GM18909 (cell line): ENCODE results near the gene CORO2A.
"Not testable (repeated sequence)": the region's sequence is repeated elsewhere in the genome, so short reads cannot be mapped to it uniquely, and the experiment has no call there.

Source experiments
- ATAC-seq: cut with Tn5 transposase; IDR thresholded peaks from one replicate; pipeline ENCODE4 v1.9.1; 2021; ENCODE audit warnings: mild to moderate bottlenecking; ENCODE audit not compliant: unreplicated experiment, poor library complexity

The CORO2A gene

DNA sequence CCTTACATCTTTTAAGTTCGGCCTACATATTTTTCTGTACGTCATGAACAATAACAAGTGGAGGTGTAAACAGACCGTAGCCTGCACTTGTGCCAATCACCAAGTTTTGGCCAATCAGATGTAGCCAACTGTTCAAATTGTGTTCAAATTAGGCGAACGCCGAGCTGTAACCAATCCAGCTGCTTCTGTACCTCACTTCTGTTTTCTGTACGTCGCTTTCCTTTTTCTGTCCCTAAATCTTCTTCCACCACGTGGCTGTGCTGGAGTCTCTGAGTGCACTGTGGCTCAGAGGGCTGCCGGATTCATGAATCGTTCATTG lies 99.9 kb downstream of the CORO2A start:
- no peak for ATAC-seq

DNA sequence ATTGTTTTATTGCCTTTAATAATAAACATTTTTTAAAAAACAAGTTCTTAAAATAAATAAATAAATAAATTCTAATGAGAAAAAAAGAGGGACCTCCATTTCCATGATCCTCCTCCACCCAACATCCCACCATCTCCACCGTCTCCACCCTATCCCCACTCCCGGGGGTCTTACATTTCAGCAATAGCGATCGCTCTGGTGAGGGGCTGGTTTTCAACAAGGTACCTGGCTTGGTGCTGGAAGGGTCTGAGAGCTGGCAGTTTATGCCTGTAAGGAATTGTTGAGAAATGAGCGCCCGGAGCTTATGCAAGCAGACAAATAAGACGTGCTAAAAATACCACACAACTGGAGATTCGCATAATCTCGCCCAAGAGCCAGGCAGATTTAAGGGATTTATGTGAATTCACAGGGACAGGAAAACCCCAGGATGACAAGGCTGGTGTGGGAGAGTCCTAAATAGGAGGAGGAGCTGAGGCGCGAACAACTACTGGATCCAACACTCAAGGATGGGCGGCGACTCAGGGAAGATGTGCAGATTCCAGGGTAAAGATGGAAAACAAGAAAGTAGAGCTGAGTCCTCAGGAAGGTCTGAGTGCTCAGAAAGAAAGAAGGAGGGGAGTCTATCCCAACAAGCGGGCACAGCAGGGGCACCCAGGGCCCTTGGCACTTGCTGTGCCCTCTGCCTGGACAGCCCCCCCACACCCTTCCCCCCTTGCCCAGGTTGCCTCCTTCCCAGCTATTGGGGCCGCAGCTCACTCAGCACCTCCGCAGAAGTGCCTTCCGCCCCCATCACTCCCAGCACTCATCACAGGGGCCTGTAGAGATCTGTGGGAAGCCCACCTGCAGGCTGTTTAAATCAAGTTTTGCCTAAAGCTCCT lies 100.5 kb downstream of the CORO2A start:
- no peak for ATAC-seq

DNA sequence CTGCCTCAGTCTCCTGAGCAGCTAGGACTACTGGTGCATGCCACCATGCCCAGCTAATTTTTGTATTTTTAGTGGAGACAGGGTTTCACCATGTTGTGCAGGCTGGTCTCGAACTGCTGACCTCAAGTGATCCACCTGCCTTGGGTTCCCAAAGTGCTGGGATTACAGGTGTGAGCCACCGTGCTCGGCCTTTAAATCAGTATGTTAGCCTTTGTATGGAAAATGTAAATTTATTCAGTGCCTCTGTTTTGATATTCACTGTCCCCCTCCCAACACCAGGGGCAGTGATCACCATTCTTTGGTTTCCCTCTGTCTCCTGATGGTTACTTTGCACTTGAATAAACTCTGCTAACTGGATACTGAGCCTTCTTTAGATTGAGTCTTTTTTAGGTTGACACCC lies 101.8 kb downstream of the CORO2A start:
- ATAC-seq, result not testable (repeated sequence)

DNA sequence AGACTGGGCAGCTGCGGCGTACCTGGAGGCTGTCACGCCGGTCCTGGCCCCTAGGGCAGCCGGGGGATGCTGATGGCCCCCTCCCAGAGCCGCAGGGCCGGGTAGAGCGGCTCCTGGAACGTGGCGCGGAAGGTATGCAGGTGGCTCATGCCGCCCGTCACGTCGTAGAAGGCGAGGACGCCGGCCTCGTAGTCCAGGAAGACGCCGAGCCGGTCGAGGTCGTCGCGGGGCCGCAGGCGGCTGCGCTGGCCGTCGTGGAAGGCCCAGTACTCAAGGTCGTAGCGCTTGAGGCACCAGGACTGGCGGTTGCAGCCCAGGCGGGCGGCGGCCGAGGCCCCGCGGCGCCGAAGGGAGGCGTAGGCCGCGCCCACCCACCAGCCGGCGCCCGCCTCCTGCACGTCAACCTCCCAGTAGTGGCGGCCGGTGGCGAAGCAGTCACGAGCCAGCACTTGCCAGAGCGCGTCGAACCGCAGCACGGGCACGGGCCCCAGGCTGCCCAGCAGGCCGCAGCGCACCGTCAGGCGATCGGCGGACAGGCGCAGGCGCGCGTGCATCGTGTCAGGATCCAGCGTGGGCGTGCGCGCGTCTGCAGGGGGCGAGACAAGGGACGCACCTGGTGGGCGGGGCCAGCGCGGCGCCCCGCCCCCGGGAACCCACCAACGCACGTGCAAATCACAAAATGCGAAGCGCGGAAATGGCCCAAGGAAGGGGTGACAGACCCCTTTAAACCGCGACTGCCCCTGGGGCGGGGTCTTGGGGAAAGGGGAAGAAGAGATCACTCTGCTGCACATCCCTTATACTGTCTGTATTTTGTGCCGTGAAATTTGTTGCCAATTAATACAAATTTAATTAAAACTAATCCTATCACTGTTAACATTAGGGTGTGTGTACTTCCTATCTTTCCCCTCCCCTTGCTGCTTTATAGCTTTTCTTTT lies 104.8 kb downstream of the CORO2A start:
- ATAC-seq, result no peak

DNA sequence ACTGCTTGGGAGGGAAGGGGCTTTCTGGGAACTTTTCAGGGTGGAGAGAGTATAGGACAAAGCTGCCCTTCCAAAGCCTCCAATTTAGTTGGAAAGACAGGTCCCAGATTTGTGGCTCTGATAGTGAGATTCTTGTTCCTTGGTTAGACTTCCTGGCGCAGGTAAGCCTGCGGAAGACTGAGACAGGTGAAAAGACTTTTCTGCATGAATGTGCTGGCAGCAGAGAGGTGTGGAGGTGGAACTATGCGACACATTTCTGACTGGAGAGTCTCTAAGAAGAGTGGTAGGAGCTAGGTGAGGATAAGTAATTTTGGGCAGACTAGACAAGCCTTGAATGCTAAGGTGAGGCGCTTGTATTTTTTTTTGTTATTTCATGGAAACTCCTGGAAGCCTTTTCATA lies 106.0 kb downstream of the CORO2A start:
- ATAC-seq, result no peak

DNA sequence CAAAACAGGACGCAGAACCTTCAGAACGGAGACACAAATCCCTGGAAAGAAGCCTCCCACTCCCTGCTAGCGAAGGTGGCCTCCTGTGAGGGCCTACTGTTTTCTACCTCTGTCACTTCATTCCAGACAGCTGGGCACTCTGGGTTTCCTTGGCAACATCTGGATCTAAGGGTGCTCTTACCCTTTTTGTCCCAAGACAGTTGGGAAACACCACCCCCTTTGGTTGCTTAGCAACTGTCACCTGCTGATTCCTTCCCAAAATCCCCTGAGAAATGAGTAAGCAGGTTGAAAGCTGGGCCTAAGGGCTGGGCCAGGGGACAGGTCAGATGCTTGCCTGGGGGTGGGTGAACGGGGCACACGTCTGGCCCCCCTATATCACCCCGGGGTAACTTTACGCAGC lies 106.5 kb downstream of the CORO2A start:
- ATAC-seq, result no peak

DNA sequence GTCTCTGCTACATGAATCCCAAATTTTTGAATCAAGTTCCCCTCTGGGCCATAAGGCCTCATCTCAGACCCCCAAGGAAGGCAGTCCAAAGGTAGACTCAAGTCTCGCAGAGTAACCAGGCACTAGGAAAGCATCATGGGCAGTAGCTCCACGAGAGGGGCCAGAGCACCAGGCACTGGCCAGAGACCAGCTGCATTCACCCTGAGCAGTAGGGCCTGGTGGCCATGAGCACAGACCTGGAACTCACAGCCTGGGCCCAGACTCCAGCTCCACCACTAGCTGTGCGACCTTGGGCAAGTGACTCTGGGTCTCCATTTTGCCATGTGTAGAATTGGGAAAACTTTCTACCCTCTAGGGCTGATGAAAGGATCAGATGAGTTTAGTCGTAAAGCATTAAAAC lies 107.4 kb downstream of the CORO2A start:
- no peak for ATAC-seq

DNA sequence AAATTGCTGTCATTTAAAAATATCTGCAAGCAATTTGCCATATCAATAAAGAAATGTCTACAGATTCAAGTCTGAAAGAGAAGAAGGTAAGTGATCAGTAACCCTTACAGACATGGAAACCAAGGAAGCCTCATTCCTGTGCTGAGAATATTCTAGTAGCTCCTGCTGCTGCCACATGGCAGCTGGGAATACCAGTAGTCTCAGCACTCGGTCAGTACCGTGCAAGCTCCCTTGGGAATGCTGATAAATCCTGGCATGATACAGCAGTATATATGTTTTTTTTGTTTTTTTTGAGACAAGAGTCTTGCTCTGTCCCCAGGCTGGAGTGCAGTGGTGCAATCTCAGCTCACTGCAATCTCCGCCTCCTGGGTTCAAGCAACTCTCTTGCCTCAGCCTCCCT lies 108.0 kb downstream of the CORO2A start:
- ATAC-seq, result no peak

DNA sequence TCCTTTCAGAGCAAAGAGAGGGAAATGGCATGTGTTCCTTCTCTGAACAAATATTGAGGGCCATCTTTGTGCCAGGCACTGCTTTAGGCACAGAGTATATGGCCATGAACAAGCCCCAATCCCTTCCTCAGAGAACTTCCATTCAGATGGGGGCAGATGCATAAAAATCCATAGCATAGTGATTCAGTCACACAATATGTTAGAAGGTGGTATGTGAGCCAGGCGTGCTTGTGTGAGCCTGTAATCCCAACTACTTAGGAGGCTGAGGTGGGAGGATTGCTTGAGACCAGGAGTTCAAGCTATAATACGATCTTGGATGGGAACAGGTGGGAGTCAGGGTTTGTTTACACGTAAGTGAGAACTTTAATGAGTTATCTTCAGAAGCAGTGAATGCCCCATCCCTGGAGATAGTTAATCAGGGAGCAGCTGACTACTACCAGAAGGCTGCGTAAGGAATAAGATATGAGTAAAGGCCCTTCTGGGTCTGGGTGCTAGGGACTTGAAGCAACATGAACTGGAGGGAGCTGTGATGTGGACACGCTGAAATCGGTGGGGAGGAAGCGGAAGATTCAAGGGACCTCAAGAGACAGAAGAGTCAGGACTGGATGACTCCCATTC lies 108.8 kb downstream of the CORO2A start:
- ATAC-seq, result no peak

DNA sequence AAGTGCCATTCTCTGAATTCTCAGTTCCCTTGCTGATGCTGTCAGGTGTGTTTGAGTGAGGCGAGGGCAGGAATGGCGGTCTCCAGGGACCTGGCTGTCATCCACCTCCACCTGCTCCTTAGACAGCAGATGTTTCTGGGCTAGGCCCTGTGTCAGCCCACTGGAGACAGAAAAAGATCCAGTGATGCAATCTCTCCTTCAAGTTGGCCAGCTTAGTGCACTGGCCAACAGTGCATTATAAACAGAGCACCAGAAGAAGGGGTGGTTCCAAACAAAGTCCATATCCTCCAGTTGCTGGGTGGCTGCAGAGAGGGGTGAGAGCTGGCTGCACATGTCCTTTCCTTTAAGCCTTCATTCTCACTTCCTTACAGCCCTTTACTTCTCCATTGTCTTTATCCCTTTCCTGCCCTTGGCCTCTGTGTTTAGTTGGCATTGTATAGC lies 109.4 kb downstream of the CORO2A start:
- ATAC-seq, result no peak

DNA sequence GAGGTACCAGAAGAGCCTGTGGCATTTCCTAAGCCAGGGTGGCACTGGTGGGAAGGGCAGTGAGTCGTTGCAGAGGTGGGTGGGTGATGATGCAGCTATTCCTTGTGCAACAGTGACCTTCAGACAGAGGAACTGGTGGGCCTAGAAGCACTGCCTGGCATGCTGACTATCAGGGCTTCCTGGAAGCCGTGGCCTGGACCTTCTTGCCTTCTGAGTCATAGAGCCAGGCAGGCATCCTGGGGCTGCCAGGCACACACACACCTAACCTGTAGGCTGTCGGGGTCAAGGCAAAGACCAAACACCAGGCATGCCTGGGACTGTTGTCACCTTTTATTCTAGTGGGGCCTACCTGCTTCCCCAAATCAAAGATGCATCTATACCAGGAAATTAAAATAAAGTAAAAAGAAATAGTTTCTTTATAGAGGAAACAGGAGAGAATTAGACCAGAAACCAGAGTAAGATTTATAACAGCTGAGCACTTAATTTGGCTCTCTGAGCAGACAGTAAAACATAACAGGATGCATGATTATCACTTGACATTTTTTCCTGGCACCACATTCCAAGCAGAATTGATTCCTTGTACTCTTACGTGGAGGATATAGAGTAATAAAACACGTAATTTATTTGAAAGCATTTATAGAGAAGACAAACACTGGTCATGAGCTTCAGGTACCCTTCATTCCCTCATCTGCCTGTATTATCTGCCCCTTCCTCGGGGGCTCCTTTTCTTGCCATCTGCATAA lies 110.8 kb downstream of the CORO2A start:
- no peak for ATAC-seq

DNA sequence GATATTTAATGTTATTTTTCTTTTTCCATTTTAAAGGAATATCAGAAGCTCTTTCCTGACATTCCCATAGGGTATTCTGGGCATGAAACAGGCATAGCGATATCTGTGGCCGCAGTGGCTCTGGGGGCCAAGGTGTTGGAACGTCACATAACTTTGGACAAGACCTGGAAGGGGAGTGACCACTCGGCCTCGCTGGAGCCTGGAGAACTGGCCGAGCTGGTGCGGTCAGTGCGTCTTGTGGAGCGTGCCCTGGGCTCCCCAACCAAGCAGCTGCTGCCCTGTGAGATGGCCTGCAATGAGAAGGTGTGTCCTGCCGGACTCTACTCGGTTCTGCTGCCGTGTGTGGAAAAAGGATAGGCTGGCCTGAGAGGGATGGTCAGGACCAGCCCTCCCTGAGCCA lies 111.7 kb downstream of the CORO2A start:
- ATAC-seq, result no peak

DNA sequence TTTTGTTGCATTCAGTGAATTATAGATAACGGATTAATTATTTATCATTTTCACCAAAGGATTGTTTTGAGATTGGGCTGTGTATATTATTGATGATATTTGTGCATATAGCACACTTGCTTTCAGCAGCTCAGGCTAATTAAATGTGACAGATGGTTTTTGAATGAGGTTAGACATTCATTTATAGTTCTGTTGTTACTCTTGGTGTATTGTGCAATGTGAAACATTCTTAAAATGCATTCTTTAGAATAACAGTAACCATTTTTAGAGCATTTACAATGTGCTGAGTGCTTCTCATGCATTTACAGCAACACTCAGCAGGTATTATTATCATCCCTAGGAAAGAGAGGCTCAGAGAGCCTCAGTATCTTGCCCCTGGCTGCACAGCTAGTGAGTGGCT lies 112.1 kb downstream of the CORO2A start:
- ATAC-seq, result no peak

DNA sequence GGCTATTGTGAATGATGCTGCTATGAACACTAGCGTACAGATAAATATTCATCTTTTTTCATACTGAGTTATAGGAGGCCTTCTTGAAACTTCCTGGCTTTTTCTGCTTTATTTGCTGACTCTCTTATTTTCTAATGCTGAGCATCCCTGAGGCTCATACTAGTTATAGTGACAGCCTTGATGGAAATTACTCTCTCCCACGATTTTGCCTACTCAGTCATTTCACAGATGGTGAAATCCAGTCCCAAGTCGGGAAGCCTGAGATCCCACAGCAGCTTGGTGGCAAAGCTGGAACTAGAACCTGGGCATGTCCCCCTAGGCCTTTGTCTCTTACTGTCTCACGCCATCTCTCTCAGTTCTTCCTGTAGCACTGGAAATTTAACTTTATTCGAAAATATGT lies 113.5 kb downstream of the CORO2A start:
- ATAC-seq, result no peak

DNA sequence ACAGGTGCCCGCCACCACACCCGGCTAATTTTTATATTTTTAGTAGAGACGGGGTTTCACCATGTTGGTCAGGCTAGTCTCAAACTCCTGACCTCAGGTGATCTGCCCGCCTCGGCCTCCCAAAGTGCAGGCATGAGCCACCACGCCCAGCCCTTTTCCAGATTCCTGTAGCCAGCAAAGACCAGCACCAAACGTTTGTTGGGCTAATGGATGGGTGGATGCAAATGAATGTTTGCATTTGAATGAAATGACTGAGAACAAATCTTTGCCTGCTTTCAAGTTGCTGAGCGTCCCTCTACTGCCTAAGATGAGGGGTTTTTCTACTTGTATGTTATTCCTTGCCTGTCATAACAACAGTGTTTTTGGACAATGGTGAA lies 115.9 kb downstream of the CORO2A start:
- ATAC-seq, result not testable (repeated sequence)

DNA sequence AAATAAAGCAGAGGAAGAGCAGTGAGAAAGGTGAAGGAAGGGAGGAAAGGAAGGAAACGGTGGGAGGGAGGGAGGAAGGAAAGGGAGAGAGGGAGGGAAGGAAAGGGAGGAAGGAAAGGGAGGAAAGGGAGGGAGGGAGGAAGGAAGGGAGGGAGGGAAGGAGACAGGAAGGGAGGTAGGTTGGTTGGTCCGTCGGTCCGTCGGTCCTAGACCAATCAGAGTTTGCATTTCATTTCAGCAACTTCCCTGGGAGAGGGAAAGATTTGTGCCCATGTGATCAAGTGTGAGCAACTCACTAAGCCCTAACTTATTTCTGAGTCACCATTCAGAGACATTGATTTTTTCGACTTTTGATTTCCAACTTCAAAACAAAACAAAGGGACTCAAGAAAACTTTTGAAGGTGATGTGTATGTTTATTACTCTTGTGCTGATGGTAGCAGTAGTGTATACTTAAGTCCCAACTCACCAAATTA lies 117.1 kb downstream of the CORO2A start:
- ATAC-seq, result no peak

DNA sequence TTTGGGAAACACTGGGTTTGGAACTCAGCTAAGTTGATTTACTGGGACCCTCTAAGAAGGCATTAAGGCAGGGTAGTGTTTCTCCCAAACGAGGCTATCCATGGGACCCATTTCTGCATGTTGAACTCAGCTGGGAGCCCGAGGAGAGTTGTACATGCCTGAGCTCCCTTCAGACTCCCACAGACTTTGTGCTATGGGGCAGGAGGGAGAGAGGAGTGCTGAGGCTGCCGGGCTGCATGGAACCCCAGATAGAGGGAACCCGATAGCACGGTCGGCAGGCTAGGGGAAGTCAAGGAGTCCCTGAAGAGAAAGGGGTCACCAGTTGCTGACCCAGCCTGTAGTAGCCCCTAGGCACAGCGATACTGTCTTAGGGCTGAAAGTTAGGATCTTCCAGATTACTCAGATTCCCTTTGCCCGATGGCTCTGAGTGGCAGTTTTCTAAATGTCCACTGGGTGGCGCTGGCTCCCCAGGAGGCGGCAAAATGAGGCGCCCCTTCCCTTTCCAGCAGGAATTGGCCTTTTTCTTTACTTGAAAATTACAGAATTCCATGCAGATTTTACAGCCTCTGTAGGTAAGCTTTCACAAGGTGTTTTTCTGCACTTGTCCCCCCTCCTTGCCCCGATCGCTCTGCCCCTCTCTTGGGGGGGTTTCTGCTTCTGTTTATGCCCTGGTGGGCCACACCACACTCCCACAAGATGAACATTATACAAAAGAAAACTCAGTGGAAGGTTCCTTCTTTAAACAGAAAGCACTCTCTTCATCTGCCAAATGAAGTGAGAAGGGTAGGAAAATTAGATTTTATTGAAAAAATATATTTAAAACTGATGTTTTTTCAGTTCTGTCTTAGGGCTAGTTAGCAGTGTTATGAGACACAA lies 118.1 kb downstream of the CORO2A start:
- ATAC-seq, result no peak

DNA sequence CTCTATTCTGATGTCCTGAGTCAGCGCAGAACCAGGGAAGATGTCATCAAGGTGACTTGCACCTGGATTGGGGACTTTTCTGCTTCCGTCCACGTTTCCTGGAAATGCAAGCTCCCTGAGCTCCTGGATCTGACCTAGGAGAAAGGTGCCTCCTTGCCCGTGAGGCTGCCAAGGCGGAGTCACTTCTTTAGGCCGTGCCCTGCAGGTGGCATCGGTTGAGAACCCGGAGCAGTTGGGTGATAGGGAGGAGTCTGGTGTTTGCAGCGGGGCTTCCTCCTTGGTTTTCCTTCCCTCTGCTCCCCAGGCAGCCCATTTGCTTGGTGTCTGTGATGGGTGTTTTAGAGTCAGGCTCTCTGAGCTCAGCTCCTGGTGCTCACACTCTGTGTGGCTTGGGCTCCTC lies 120.7 kb downstream of the CORO2A start:
- ATAC-seq, result no peak
